GM18867 (cell line): ENCODE measurements around the gene FANCE.

Experiments used
- ATAC-seq: cut with Tn5 transposase; IDR thresholded peaks from one replicate; pipeline ENCODE4 v1.9.1; 2021; ENCODE audit warnings: mild to moderate bottlenecking, moderate library complexity; ENCODE audit not compliant: unreplicated experiment

The FANCE gene

DNA sequence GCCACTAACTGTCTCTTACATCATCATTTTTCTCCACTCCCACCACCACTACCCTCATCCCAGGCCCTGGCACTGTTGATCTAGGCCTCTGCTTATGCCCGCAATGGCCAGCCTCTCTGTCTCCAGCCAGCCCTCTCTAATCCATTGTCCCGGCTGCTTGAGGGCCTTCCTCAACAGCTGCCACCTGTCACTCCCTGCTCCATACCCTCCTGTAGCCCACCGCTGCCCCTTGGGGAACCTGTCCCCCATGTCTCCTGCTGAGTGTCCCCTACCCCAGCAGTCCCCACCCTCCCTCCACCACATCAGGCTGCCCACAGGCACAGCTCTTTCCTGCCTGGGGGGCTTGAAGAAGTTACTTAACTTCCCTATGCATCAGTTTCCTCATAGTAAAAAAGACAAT lies 31.4 kb downstream of the FANCE start:
- ATAC-seq = no peak

- ATAC-seq = no peak
Measured at GRCh38 chr6:35483893-35484645, 31.9 kb downstream of the FANCE start.

DNA sequence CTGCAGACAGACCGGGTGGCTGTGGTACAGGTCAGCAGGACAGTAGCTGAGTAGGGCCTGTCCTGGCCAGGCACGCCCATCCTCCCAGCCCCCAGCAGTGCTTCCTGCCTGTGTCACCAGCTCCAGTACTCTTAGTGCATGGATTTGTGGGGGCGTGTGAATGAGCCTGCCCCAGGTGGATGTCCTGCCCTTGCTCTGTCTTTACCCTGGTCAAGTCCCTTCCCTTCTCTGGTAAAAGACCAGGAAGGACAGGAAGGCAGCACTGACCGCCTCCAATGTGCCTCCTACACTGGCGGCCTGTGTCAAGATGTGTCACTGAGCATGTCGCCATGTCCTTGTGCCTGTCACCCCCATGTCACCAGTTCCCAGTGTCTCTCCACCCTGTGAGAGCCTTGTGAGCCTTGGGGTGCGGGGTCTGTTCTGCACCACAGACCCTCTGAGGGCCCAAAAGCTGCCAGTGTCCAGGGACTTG lies 32.8 kb downstream of the FANCE start:
- ATAC-seq = no peak

- ATAC-seq = no peak
Measured at GRCh38 chr6:35485402-35485877, 33.3 kb downstream of the FANCE start.

DNA sequence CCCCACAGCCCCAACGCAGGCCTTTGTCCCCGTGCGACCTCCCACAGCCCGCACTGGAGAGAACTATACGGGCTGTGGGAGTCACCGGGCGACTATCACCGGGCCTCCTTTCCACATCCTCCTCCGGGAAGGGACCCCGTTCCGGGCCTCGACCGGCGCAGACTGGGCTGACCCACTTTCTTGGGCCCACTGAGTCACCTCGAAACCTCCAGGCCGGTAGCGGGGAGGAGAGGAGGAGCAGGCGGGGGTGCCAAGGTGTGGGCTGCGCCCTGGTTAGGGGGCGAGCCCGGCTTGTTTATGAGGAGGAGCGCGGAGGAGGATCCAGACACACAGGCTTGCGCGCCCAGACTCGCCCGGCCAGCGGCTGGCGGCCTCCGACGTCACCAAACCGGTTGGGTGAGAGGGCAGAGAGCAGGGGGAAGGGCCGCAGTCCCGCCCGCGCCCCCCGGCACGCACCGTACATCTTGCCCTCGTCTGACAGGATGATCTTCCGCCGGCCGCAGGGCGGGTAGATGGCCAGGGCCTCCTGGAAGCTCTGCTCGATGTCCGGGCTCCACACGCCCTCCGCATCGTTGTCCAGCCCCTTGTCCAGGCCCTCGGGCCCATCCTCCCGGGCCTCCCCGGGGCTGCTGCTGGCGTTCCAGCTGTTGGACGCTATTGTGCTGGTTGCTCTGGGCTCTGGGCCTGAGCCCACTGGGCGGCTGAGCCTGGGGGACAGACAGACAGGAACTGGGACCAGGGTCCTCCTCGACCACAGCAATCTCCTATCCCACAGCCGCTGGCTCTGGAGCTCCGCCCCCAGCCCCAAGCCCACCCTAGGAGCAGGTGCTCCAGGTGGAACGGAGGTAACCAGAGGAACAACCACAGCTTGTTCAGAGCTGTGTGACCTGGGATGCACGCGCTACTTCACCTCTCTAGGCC lies 34.1 kb downstream of the FANCE start:
- ATAC-seq = no peak

DNA sequence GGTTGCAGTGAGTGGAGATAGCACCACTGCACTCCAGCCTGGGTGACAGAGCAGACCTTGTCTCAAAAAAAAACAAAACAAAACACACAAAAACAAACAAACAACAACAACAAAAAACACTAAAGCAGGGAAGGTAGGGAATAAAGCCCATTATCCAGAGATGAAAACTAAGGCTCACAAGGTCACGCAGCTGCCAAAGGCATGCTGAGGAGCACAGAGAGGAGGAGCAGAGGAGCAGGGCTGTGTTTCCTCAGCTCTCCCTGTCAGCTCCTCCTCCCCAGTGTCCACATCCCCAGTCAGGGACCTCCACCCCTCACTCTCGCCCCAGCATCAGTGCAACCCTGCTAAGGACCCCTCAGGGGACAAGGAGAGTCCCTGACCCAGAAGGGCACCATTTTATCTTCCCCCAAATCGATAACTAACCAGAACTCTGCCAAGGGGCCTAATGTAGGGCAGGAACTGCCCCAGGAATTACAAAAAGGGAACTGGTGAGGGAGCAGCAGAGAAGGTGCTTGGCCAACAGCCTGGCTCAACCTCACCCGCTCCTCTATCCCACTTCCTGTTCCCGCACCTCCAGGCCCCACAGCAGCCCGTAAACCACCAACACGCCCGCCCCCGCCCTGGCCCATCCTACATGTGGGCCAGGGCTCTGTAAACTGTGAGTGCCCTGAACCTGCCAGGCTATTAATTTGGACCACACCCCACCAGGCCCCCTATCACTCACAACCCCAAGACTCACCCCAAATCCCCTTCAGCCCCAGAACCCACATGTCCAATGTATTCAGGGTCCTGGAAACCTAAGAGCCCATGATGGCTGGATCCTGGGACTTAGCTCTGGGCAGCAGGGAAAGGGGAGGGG lies 35.7 kb downstream of the FANCE start:
- ATAC-seq = no peak

DNA sequence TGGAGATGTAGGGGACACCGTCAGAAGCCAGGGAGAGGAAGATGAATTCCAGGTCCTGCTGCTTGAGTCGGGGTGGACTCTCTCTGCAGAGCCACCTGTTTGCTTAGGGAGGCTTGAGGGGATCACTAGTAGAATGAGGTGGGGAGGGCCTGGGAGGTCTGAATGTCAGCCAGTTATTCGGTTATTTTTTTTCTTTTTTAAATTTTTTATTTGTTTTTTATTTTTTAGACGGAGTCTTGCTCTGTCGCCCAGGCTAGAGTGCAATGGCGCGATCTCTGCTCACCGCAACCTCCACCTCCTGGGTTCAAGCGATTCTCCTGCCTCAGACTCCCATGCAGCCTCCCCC lies 36.4 kb downstream of the FANCE start:
- no peak for ATAC-seq

DNA sequence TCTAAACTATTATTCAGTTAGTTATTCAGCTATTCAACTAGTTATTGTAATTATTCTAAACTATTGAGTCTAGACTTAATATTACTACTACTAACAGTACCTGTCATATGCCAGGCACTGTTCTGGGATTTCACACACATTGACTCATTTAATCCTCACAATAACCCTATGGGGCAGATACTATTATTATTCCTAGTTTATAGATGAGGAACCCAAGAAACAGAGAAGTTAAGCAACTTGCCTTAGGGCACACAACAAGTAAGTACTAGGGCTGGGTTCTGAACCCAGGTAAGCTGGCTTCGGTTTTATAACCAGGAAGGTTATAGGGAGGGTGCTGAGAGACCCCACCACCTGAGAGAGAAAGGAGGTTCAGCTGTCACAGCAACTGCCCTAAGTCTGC lies 36.9 kb downstream of the FANCE start:
- ATAC-seq = no peak

GRCh38 chr6:35489995-35490791 lies 38.1 kb downstream of the FANCE start:
- ATAC-seq = no peak

DNA sequence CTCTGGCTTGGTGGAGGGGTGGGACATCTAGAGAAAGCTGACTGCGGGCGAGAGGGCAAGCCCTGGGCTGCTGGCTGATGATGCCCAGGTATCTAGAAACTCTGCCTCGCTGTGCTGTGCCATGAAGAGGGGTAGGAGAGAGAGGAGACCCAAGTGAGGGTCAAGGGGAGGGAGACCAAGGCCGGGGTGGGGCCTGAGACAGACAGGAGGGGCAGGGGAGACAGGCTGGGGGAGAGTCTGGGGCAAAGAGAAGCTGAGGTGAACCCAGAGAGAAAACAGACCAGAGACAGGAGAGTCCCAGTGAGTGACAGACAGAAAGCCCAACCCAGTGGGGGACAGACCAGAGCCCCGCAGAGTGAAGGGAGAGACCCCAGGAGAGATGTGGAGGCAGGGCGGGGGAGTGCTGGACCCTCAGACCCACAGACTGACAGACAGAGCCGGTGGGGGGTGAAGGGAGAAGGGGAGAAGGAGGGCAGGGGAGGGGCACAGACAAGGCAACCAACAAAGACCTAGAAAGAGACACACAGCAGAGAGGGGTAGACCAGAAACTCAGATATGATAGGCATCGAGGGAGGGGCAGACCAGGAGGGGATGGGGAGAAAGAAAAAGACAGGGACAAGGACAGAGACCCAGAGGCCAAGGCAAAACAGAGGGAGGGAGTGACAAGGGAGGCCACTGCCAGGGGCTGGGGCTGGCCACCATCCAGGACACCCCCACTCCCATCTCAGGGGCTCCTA lies 38.9 kb downstream of the FANCE start:
- no peak for ATAC-seq

- ATAC-seq = no peak
Measured at GRCh38 chr6:35491558-35492257, 39.6 kb downstream of the FANCE start.

DNA sequence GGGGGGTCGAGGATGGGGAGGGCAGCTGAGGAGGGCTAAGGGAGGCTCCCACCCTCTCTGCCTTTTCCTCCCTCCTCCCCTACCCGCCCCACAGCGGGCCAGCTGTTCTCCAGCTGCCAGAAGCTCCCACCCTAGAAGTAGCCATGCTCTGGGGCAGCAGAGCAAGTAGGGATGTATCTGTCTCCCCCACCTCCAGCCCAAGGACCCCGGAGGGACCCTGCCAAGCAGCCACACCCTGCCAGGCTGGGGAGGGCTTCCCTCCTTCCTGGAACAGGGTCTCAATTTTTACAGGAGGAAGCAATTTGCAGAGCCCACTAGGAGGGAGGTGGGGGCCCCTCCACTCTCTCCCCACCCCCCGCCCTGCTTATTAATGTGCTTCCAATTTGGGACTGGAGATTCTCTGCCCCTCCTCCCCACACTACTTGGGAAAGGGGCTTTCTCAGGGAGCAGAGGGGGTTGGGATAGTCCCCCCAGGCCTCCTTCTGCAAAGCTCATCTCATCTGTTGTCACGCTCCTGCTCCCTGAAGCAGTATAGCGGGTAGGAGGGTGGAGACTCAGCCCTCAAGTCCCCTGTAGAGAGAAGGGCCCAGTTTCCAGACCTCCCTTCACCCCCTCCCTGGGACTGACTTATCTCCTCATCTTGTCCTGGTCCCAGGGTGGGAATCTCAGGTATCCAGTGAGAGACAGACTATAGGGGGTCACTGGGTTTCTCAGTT lies 40.3 kb downstream of the FANCE start:
- no peak for ATAC-seq

DNA sequence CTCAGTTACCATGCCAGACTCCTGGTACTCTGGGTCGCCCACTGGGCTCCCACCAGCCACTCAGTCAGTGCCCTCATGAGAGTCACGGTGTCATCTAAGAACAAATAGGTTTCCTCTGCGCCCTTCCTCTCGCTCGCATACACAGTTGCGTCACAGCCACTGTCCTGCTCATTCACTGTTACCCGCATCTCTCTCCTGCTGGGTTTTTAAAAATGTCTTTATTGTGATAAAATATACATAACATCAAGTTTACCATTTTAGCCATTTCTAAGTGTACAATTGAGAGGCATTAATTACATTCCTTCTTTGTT lies 40.8 kb downstream of the FANCE start:
- no peak for ATAC-seq

GRCh38 chr6:35493307-35493983 lies 41.3 kb downstream of the FANCE start:
- no peak for ATAC-seq

DNA sequence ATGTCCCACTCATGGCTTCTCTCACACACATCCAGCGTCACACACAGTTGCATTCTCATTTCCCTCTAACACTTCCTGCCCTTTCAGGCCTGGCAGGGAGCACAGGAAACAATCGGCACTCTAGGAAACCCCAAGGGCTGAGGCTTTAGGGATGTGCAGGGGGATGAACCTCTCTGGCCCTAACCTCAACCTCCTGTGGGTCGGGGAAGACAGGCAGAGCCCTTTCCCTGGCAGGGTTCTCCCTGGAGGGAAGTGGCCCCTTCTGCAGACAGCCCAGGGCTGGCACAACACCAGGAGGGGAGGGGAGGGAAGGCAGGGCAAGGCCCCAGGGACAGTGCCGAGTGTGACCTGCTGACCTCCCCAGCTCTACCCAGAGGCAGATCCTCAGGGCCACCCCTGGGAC lies 42.0 kb downstream of the FANCE start:
- ATAC-seq = no peak

GRCh38 chr6:35495258-35496035 lies 43.3 kb downstream of the FANCE start:
- no peak for ATAC-seq
